D721Med (cell line): ENCODE data around the gene CXXC5.

Experiments
- DNase-seq: peaks from one replicate; pipeline ENCODE4 v3.0.0; 2011; ENCODE audit warnings: low spot score; ENCODE audit not compliant: insufficient read length
- FAIRE-seq: peaks from 2 replicates; lab custom pipeline; 2011; peaks lifted over from hg19 to GRCh38; lab: Jason Lieb, UNC
- TF ChIP-seq, protein P1 (sequence below): IDR thresholded peaks from 2 replicates; pipeline ENCODE4 v1.5.1; 2012; ENCODE audit warnings: mild to moderate bottlenecking, control low read depth; ENCODE audit not compliant: insufficient read depth; ENCODE audit errors: missing control alignments

Gene CXXC5

DNA sequence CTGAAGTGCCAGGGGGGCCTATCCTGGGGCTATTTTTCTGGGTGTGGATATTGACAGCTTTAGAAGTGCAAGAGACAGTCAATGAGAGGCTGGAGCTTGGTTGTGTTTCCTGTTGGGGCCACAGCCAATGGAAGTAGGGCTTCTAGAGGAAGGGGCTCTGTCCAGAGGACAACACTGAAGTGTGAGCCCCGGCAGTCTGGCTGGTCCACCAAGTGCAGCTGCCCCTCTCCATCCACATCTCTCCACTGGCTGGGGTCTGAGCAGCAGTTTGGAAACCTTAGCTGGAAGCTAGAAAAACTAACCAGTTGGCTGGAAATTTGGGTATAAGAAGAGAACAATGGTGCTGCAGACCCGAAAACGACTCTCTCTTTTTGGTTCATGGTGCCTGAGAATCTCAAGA, 83.1 kb downstream of the CXXC5 start:
- TF ChIP-seq, protein P1, sequence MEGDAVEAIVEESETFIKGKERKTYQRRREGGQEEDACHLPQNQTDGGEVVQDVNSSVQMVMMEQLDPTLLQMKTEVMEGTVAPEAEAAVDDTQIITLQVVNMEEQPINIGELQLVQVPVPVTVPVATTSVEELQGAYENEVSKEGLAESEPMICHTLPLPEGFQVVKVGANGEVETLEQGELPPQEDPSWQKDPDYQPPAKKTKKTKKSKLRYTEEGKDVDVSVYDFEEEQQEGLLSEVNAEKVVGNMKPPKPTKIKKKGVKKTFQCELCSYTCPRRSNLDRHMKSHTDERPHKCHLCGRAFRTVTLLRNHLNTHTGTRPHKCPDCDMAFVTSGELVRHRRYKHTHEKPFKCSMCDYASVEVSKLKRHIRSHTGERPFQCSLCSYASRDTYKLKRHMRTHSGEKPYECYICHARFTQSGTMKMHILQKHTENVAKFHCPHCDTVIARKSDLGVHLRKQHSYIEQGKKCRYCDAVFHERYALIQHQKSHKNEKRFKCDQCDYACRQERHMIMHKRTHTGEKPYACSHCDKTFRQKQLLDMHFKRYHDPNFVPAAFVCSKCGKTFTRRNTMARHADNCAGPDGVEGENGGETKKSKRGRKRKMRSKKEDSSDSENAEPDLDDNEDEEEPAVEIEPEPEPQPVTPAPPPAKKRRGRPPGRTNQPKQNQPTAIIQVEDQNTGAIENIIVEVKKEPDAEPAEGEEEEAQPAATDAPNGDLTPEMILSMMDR: no peak
- DNase-seq (no peak), FAIRE-seq (no peak)

DNA sequence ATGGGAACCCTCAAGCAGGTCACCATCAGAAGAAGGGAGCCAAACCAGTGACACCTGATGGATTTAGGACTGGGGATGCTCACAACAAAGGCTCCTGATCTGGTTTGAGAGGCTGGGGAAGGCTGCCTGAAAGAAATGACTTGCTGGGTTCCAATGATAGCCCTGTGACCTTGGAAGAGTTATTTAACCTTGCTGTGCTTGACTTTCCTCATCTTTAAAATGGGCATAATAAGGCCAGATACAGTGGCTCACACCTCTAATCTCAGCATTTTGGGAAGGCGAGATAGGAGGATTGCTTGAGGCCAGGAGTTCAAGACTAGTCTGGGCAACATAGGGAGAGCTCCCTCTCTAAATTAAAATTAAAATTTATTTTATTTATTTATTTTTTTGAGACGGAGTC, 83.9 kb downstream of the CXXC5 start:
- FAIRE-seq (no peak), DNase-seq (no peak)
- TF ChIP-seq, protein P1: no peak

DNA sequence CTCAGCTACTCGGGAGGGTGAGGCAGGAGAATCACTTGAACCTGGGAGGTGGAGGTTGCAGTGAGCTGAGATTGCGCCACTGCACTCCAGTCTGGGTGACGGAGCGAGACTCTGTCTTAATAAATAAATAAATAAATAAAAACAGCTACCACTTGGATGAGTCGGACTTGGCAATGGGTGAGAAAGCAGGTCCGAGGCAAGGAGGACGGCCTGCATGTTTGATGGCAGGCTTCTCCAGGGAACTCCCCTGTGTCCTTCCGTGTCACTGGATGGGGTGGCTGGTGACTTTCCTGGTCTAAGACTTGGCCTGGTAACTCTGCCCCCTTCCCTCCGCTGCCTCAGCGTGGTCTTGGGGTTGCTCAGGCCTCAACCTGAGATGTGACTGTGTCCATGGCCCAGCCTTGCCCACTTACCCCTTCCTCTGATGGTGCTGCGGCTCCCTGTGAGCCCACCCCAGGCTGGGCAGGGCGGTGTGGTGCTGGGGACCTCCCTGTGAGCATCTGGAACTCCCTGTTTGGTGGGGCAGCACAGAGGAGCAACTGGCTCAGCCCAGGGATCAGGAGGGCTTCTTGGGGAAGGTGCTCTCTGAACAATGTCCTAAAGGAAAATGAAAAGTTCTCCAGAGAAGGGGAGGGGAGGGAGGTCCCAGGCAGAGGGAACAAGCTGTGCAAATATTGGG, 85.0 kb downstream of the CXXC5 start:
- FAIRE-seq (no peak), DNase-seq (no peak)
- TF ChIP-seq, protein P1: no peak
